Measurements from ENCODE around the gene NPHS2. TPM values are rescaled to one million over a fixed set of nuclear protein-coding genes. Genes with fewer than 3 reads are reported as not detected.

Gene NPHS2
- total RNA-seq (not detected), polyA plus RNA-seq (ENCODE audit: insufficient read length in 2 of 2) (1 to 10 TPM in 1 of 2 donors, under 1 TPM in 1; 0.67 to 2.6 TPM)
- long read RNA-seq, donor 1 = 0 reads
- long read RNA-seq, donor 2 = 0 reads
- long read RNA-seq, donor 3, partial matches to known transcripts = 0 of 1 reads
- long read RNA-seq, donor 3, other reads (novel, unspliced or antisense) = 0 of 1 reads
- long read RNA-seq, donor 4 = 0 reads

- H3K4me3 ChIP-seq (ENCODE audit: low read depth, low read length) = no peak within 1 kb of the TSS
- peak in 1 of 6 donors; percentile 7 for DNase-seq (ENCODE audit: low read depth in 4 of 6, low spot score in 6 of 6)
These were observed at the start of gene NPHS2 for GRCh38 chr1:179575497-179576314. Gene NPHS2 (minus strand): TSS chr1:179575948. CDS start chr1:179575864, 84 bp downstream.

GRCh38 chr1:179612361-179612760, 36.6 kb upstream of the NPHS2 start:
- Histone ChIP-seq H3K4me1 (ENCODE audit: control insufficient read depth, insufficient read depth, low read length) (no peaks in the 10 kb centered on the region), H3K27me3 (ENCODE audit: control insufficient read depth, insufficient read depth, low read length) (no peaks in the 10 kb centered on the region), H3K4me3 (ENCODE audit: low read depth, low read length) (no peak overlapping the region), H3K36me3 (ENCODE audit: control insufficient read depth, insufficient read depth, low read length) (no peaks in the 10 kb centered on the region), H3K27ac (ENCODE audit: low read depth, low read length) (no peak overlapping the region), H3K9me3 (ENCODE audit: control insufficient read depth, insufficient read depth, low read length) (no peaks in the 10 kb centered on the region)
- no CpG with 5 or more reads among the region's 3 CpGs for WGBS (ENCODE audit: insufficient coverage)
- DNase-seq (ENCODE audit: low read depth in 4 of 6, low spot score in 6 of 6) = no peak

More at GRCh38 chr1:179575497-179576314, at the start of gene NPHS2:
- H3K9me3 ChIP-seq (ENCODE audit: control insufficient read depth, insufficient read depth, low read length) = no peaks in the 10 kb centered on the region
- WGBS (ENCODE audit: insufficient coverage) = 2% methylated on average over 74 of the region's 77 CpGs
- no peak within 1 kb of the TSS for H3K27ac ChIP-seq (ENCODE audit: low read depth, low read length)
- no peaks in the 10 kb centered on the region for H3K36me3 ChIP-seq (ENCODE audit: control insufficient read depth, insufficient read depth, low read length)
- H3K27me3 ChIP-seq (ENCODE audit: control insufficient read depth, insufficient read depth, low read length) = peaks cover 40% of the 10 kb centered on the region
- peaks cover 5% of the 10 kb centered on the region for H3K4me1 ChIP-seq (ENCODE audit: control insufficient read depth, insufficient read depth, low read length)

GRCh38 chr1:179601093-179601492, 25.3 kb upstream of the NPHS2 start:
- Histone ChIP-seq H3K4me3 (ENCODE audit: low read depth, low read length) (no peak overlapping the region), H3K9me3 (ENCODE audit: control insufficient read depth, insufficient read depth, low read length) (peaks cover 1% of the 10 kb centered on the region), H3K27me3 (ENCODE audit: control insufficient read depth, insufficient read depth, low read length) (no peaks in the 10 kb centered on the region), H3K27ac (ENCODE audit: low read depth, low read length) (no peak overlapping the region), H3K36me3 (ENCODE audit: control insufficient read depth, insufficient read depth, low read length) (no peaks in the 10 kb centered on the region), H3K4me1 (ENCODE audit: control insufficient read depth, insufficient read depth, low read length) (no peaks in the 10 kb centered on the region)
- no peak for DNase-seq (ENCODE audit: low read depth in 4 of 6, low spot score in 6 of 6)
- 50% methylated on average over 1 of the region's 1 CpG for WGBS (ENCODE audit: insufficient coverage)

GRCh38 chr1:179599623-179600249, 24.0 kb upstream of the NPHS2 start:
- no peaks in the 10 kb centered on the region for H3K4me1 ChIP-seq (ENCODE audit: control insufficient read depth, insufficient read depth, low read length)
- no peaks in the 10 kb centered on the region for H3K27me3 ChIP-seq (ENCODE audit: control insufficient read depth, insufficient read depth, low read length)
- DNase-seq (ENCODE audit: low read depth in 4 of 6, low spot score in 6 of 6) = peak in 2 of 6 donors; percentile 32 to 68
- no peak overlapping the region for H3K4me3 ChIP-seq (ENCODE audit: low read depth, low read length)
- peaks cover 1% of the 10 kb centered on the region for H3K9me3 ChIP-seq (ENCODE audit: control insufficient read depth, insufficient read depth, low read length)
- H3K27ac ChIP-seq (ENCODE audit: low read depth, low read length) = no peak overlapping the region
- no peaks in the 10 kb centered on the region for H3K36me3 ChIP-seq (ENCODE audit: control insufficient read depth, insufficient read depth, low read length)

- no peak for DNase-seq (ENCODE audit: low read depth in 4 of 6, low spot score in 6 of 6)
- Histone ChIP-seq H3K4me1 (ENCODE audit: control insufficient read depth, insufficient read depth, low read length) (no peaks in the 10 kb centered on the region), H3K36me3 (ENCODE audit: control insufficient read depth, insufficient read depth, low read length) (no peaks in the 10 kb centered on the region), H3K27ac (ENCODE audit: low read depth, low read length) (no peak overlapping the region), H3K9me3 (ENCODE audit: control insufficient read depth, insufficient read depth, low read length) (peaks cover 1% of the 10 kb centered on the region), H3K4me3 (ENCODE audit: low read depth, low read length) (no peak overlapping the region), H3K27me3 (ENCODE audit: control insufficient read depth, insufficient read depth, low read length) (peaks cover 3% of the 10 kb centered on the region)
- no CpG with 5 or more reads among the region's 1 CpG for WGBS (ENCODE audit: insufficient coverage)
These were observed 22.9 kb upstream of the NPHS2 start for GRCh38 chr1:179598631-179599030.

GRCh38 chr1:179591592-179592580, 16.1 kb upstream of the NPHS2 start, which contains the start of gene TDRD5:
Gene TDRD5 (plus strand): TSS chr1:179591832. CDS start chr1:179592616, 784 bp downstream.
- H3K27ac ChIP-seq (ENCODE audit: low read depth, low read length) = no peak within 1 kb of the TSS
- H3K9me3 ChIP-seq (ENCODE audit: control insufficient read depth, insufficient read depth, low read length) = peaks cover 2% of the 10 kb centered on the region
- 14% methylated on average over 72 of the region's 75 CpGs for WGBS (ENCODE audit: insufficient coverage)
- DNase-seq (ENCODE audit: low read depth in 4 of 6, low spot score in 6 of 6) = peak in 2 of 6 donors; percentile 51 to 54
- H3K27me3 ChIP-seq (ENCODE audit: control insufficient read depth, insufficient read depth, low read length) = peaks cover 21% of the 10 kb centered on the region
- H3K4me3 ChIP-seq (ENCODE audit: low read depth, low read length) = peak within 1 kb of the TSS; percentile 16
- no peaks in the 10 kb centered on the region for H3K36me3 ChIP-seq (ENCODE audit: control insufficient read depth, insufficient read depth, low read length)
- H3K4me1 ChIP-seq (ENCODE audit: control insufficient read depth, insufficient read depth, low read length) = peaks cover 12% of the 10 kb centered on the region

GRCh38 chr1:179591253-179591591, 15.5 kb upstream of the NPHS2 start:
- no peak for DNase-seq (ENCODE audit: low read depth in 4 of 6, low spot score in 6 of 6)
- peak overlapping the region; percentile 16 for H3K4me3 ChIP-seq (ENCODE audit: low read depth, low read length)
- H3K36me3 ChIP-seq (ENCODE audit: control insufficient read depth, insufficient read depth, low read length) = no peaks in the 10 kb centered on the region
- H3K27me3 ChIP-seq (ENCODE audit: control insufficient read depth, insufficient read depth, low read length) = peaks cover 21% of the 10 kb centered on the region
- H3K4me1 ChIP-seq (ENCODE audit: control insufficient read depth, insufficient read depth, low read length) = peaks cover 17% of the 10 kb centered on the region
- H3K27ac ChIP-seq (ENCODE audit: low read depth, low read length) = no peak overlapping the region
- 28% methylated on average over 6 of the region's 7 CpGs for WGBS (ENCODE audit: insufficient coverage)
- H3K9me3 ChIP-seq (ENCODE audit: control insufficient read depth, insufficient read depth, low read length) = peaks cover 2% of the 10 kb centered on the region

- Histone ChIP-seq H3K27ac (ENCODE audit: low read depth, low read length) (no peak overlapping the region), H3K27me3 (ENCODE audit: control insufficient read depth, insufficient read depth, low read length) (peaks cover 21% of the 10 kb centered on the region), H3K4me3 (ENCODE audit: low read depth, low read length) (no peak overlapping the region), H3K36me3 (ENCODE audit: control insufficient read depth, insufficient read depth, low read length) (no peaks in the 10 kb centered on the region), H3K9me3 (ENCODE audit: control insufficient read depth, insufficient read depth, low read length) (peaks cover 2% of the 10 kb centered on the region), H3K4me1 (ENCODE audit: control insufficient read depth, insufficient read depth, low read length) (peaks cover 17% of the 10 kb centered on the region)
- DNase-seq (ENCODE audit: low read depth in 4 of 6, low spot score in 6 of 6) = no peak
- 82% methylated on average over 5 of the region's 11 CpGs for WGBS (ENCODE audit: insufficient coverage)
These were observed 14.9 kb upstream of the NPHS2 start for GRCh38 chr1:179590671-179591070.

- Histone ChIP-seq H3K36me3 (ENCODE audit: control insufficient read depth, insufficient read depth, low read length) (no peaks in the 10 kb centered on the region), H3K27ac (ENCODE audit: low read depth, low read length) (no peak overlapping the region), H3K4me3 (ENCODE audit: low read depth, low read length) (no peak overlapping the region), H3K27me3 (ENCODE audit: control insufficient read depth, insufficient read depth, low read length) (peaks cover 21% of the 10 kb centered on the region), H3K4me1 (ENCODE audit: control insufficient read depth, insufficient read depth, low read length) (peaks cover 17% of the 10 kb centered on the region), H3K9me3 (ENCODE audit: control insufficient read depth, insufficient read depth, low read length) (peaks cover 2% of the 10 kb centered on the region)
- WGBS (ENCODE audit: insufficient coverage) = 93% methylated on average over 3 of the region's 4 CpGs
- peak in 1 of 6 donors; percentile 75 for DNase-seq (ENCODE audit: low read depth in 4 of 6, low spot score in 6 of 6)
These were observed 13.8 kb upstream of the NPHS2 start for GRCh38 chr1:179589509-179589908.
